ENCODE measurements around the gene YY1. TPM values are rescaled to one million over a fixed set of nuclear protein-coding genes. Genes with fewer than 3 reads are reported as not detected.
"Not testable (repeated sequence)": the region's sequence is repeated elsewhere in the genome, so short reads cannot be mapped to it uniquely, and the experiment has no call there.

The YY1 gene
- polyA plus RNA-seq, 2 of the 4 experiments (the other 2 are of a cell fraction), result 58.4 to 65.8 TPM

DNA sequence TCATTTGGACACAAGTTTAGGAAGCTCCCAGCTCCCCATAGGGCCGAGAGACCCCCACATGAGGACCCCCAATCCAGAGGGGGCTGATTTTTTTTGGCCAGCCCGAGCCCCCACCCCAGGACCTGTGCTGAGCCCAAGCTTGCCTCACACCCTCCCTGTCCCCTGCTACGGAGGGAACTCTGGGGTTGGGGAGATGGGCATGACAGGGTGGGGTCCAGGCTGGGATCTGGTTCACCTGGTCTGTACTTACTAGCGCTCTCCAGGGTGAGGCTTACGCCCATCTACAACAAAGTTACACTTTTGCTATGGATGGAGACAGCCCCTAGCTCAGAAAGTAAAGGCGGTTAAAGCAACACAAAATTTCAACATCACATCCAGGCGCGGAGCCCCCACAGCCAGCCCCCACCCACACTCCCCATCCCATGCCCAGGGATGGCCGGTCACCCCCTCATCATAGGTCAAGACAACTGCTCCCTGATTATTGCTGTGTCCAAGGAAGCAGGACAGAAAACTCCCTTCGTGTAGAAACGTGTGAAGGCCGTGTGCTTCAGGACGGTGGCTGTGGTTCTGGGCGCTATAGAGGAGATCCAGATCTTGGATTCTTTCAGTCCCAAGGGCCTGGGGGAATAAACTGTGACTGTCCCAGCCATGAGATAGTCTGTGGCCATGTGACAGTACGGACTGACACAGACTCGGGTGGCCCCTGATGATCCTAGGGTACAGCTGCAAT is 56.6 kb downstream of the YY1 start (continued):
- TF ChIP-seq ZC3H11A (IDR thresholded peaks at IDR 0.05) (no peak), CBX8 (IDR thresholded peaks at IDR 0.05) (no peak), SMC3 (IDR thresholded peaks at IDR 0.05) (no peak)

DNA sequence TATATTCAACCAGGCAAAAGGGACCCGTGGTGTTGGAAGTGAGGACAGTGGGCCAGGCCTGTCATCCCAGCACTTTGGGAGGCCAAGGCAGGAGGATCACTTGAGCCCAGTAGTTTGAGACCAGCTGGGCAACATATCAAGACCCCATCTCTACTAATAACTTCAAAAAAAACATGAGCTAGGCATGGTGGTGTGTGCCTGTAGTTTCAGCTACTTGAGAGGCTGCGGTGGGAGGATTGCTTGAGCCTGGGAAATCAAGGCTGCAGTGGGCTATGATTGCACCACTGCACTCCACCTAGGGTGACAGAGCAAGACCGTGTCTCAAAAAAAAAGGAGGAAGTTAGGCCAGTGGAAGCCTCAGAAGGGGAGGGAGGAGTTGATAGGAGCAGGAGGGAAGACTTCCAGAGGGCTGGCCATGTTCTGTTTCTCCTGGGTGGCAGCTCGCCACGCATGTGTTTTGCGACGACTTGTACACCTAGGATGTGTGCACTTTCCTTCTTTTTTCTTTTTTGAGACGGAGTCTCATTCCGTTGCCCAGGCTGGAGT is 57.2 kb downstream of the YY1 start:
- ATAC-seq (no peak), FAIRE-seq (no peak), DNase-seq (ENCODE audit: low read depth in 1 of 2, low spot score in 1 of 2) (no peak)
- H3K4me3 ChIP-seq, result no peak overlapping the region
- POLR2A ChIA-PET, result no interaction called here
- H3K9me3 ChIP-seq, result no peaks in the 10 kb centered on the region
- no peak overlapping the region for H3K27ac ChIP-seq
- WGBS (ENCODE audit: missing lambda C conversion rate), result 90% methylated on average over 9 of the region's 9 CpGs
- TF ChIP-seq, protein P1, sequence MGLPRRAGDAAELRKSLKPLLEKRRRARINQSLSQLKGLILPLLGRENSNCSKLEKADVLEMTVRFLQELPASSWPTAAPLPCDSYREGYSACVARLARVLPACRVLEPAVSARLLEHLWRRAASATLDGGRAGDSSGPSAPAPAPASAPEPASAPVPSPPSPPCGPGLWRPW (IDR thresholded peaks at IDR 0.05), result no peak
- no peak for TF ChIP-seq HDAC2 (IDR thresholded peaks at IDR 0.05)
- TF ChIP-seq CEBPB (IDR thresholded peaks at IDR 0.05), result no peak
- TF ChIP-seq, protein P2, sequence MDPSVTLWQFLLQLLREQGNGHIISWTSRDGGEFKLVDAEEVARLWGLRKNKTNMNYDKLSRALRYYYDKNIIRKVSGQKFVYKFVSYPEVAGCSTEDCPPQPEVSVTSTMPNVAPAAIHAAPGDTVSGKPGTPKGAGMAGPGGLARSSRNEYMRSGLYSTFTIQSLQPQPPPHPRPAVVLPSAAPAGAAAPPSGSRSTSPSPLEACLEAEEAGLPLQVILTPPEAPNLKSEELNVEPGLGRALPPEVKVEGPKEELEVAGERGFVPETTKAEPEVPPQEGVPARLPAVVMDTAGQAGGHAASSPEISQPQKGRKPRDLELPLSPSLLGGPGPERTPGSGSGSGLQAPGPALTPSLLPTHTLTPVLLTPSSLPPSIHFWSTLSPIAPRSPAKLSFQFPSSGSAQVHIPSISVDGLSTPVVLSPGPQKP (IDR thresholded peaks at IDR 0.05; ENCODE audit: low read depth, low read length), result no peak
- no peak for TF ChIP-seq PHF8 (IDR thresholded peaks at IDR 0.05; ENCODE audit: borderline replicate concordance, low read depth)
- TF ChIP-seq, protein P3, sequence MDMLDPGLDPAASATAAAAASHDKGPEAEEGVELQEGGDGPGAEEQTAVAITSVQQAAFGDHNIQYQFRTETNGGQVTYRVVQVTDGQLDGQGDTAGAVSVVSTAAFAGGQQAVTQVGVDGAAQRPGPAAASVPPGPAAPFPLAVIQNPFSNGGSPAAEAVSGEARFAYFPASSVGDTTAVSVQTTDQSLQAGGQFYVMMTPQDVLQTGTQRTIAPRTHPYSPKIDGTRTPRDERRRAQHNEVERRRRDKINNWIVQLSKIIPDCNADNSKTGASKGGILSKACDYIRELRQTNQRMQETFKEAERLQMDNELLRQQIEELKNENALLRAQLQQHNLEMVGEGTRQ (IDR thresholded peaks at IDR 0.05), result no peak
- no peak for TF ChIP-seq MAZ (IDR thresholded peaks at IDR 0.05; ENCODE audit: borderline replicate concordance, low read depth, low read length)
- TF ChIP-seq EHMT2 (IDR thresholded peaks at IDR 0.05; ENCODE audit: low read depth), result no peak
- no peak for TF ChIP-seq FOSB (CRISPR knock-in tag; IDR thresholded peaks at IDR 0.05)
- no peak for TF ChIP-seq CBX2 (IDR thresholded peaks at IDR 0.05; ENCODE audit: borderline replicate concordance, low read depth)
- TF ChIP-seq KDM1A (IDR thresholded peaks at IDR 0.05; ENCODE audit: low read depth), result no peak
- TF ChIP-seq TP53 (CRISPR knock-in tag; IDR thresholded peaks at IDR 0.05), result no peak
- TF ChIP-seq HOXB13 (CRISPR knock-in tag; IDR thresholded peaks at IDR 0.05; ENCODE audit: low read depth), result no peak
- no peak for TF ChIP-seq JUN (IDR thresholded peaks at IDR 0.05)
- H3K4me1 ChIP-seq, result no peaks in the 10 kb centered on the region
- CTCF ChIA-PET, result interaction anchor here (1.1 to 12.3 kb wide), 3 partner anchors 12 to 121 kb away, joined by 3 to 114 read pairs (median 3); no protein-coding TSS in a partner anchor
- H3K4me2 ChIP-seq, result no peak overlapping the region

DNA sequence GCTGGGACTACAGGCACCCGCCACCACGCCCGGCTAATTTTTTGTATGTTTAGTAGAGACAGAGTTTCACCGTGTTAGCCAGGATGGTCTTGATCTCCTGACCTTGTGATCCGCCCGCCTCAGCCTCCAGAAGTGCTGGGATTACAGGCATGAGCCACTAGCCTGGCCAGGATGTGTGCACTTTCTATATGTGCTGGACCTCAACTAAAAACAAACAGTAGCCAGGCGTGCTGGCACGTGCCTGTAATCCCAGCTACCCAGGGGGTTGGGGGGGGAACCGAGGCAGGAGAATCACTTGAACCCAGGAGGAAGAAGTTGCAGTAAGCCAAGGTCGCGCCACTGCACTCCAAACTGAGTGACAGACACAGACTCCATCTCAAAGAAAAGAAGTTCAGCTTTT is 57.8 kb downstream of the YY1 start:
- H3K27ac ChIP-seq; H3K9me3 ChIP-seq; DNase-seq (ENCODE audit: low read depth in 1 of 2, low spot score in 1 of 2); H3K4me2 ChIP-seq; ATAC-seq; H3K4me1 ChIP-seq; FAIRE-seq; H3K4me3 ChIP-seq; POLR2A ChIA-PET: not testable (repeated sequence)
- 83% methylated on average over 11 of the region's 11 CpGs for WGBS (ENCODE audit: missing lambda C conversion rate)
- CTCF ChIA-PET, result interaction anchor here (1.1 to 12.3 kb wide), 6 partner anchors 12 to 349 kb away, joined by 3 to 114 read pairs (median 4); no protein-coding TSS in a partner anchor

Data from A549 (cell line).